ENCODE results near the gene CNOT10.

CNOT10 gene

DNA sequence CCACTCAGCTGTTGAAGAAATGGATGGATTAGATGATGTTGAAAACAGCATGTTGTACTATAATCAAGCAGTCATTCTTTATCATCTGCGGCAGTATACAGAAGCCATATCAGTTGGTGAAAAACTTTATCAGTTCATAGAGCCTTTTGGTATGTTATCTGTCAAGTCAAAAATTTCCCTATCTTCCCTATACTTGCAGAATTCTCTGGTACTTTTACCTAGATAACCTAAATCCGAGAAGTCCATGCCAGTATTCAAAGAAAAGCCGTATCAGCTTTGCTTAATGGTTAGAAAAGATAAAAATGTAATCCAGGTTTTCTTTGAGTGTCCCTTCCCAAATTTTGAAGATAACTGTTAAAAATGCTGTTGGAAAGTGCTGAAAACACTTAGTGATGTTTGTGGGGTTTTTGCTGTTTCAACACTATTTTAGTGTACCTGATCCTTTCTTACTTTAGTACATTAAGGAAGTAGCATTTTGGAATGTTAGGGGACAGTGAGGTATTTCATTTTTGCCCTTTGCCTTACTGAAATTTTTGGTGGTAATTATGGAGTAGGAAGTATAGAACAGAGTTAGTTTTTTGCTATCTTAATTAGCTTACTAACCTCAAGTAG, 23.8 kb downstream of the CNOT10 start:
- Histone ChIP-seq H3K9me2 (replicated peaks; ENCODE audit: insufficient read depth, low read length) (no peaks in the 10 kb centered on the region), H3K4me3 (ENCODE audit: insufficient read depth, low read length, poor library complexity, severe bottlenecking) (no peak overlapping the region), H3K9me3 (ENCODE audit: insufficient read depth, low read length) (no peaks in the 10 kb centered on the region), H3K79me2 (ENCODE audit: insufficient read depth, low read length) (peaks cover 18% of the 10 kb centered on the region; the same call in 1 of the 2 replicates), H3K27ac (ENCODE audit: low read depth, low read length) (no peak overlapping the region), H3K36me3 (ENCODE audit: low read length) (peaks cover 38% of the 10 kb centered on the region; the same call in 1 of the 2 replicates), H3F3A (ENCODE audit: insufficient read depth) (peaks cover 4% of the 10 kb centered on the region; the same call in 1 of the 2 replicates), H3K4me2 (ENCODE audit: low read depth, low read length, poor library complexity, severe bottlenecking) (no peak overlapping the region), H3K9ac (ENCODE audit: low read length) (no peak overlapping the region), H4K20me1 (ENCODE audit: low read depth, low read length) (no peaks in the 10 kb centered on the region), H3K27me3 (ENCODE audit: low read length) (no peaks in the 10 kb centered on the region), H2AFZ (ENCODE audit: low read depth, low read length, severe bottlenecking) (no peak overlapping the region)
- TF ChIP-seq EZH2phosphoT487 (conservative IDR thresholded peaks at IDR 0.05; ENCODE audit: low read length), result no peak
- TF ChIP-seq, protein P1, sequence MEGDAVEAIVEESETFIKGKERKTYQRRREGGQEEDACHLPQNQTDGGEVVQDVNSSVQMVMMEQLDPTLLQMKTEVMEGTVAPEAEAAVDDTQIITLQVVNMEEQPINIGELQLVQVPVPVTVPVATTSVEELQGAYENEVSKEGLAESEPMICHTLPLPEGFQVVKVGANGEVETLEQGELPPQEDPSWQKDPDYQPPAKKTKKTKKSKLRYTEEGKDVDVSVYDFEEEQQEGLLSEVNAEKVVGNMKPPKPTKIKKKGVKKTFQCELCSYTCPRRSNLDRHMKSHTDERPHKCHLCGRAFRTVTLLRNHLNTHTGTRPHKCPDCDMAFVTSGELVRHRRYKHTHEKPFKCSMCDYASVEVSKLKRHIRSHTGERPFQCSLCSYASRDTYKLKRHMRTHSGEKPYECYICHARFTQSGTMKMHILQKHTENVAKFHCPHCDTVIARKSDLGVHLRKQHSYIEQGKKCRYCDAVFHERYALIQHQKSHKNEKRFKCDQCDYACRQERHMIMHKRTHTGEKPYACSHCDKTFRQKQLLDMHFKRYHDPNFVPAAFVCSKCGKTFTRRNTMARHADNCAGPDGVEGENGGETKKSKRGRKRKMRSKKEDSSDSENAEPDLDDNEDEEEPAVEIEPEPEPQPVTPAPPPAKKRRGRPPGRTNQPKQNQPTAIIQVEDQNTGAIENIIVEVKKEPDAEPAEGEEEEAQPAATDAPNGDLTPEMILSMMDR (IDR thresholded peaks at IDR 0.05; ENCODE audit: insufficient read depth, low read length, poor library complexity, severe bottlenecking), result no peak

DNA sequence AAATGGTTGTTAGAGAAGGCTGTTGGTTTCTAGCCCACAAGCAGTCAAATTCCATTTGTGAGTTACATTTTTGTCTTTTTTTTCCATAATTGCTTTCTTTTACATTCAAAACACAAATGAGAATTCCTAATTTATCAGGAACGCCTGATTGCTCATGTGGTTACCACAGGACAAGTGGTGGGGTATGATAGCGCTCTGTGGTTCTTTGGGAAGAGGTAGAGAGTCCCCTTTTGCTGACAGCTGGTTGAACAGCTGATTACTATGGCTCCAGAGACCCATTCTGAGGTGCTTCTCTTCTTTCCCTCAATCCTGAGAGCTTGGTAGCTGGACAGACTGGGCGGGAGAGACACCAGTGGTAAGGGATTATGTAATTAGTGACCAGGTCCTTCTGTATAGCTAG, 24.4 kb downstream of the CNOT10 start:
- H3K4me3 ChIP-seq (ENCODE audit: insufficient read depth, low read length, poor library complexity, severe bottlenecking), result no peak overlapping the region
- TF ChIP-seq EZH2phosphoT487 (conservative IDR thresholded peaks at IDR 0.05; ENCODE audit: low read length), result no peak
- TF ChIP-seq, protein P1 (IDR thresholded peaks at IDR 0.05; ENCODE audit: insufficient read depth, low read length, poor library complexity, severe bottlenecking), result no peak
- peaks cover 1% of the 10 kb centered on the region; the same call in 1 of the 2 replicates for H3F3A ChIP-seq (ENCODE audit: insufficient read depth)
- H4K20me1 ChIP-seq (ENCODE audit: low read depth, low read length), result no peaks in the 10 kb centered on the region
- no peak overlapping the region for H3K27ac ChIP-seq (ENCODE audit: low read depth, low read length)
- no peak overlapping the region for H3K4me2 ChIP-seq (ENCODE audit: low read depth, low read length, poor library complexity, severe bottlenecking)
- H3K9me3 ChIP-seq (ENCODE audit: insufficient read depth, low read length), result no peaks in the 10 kb centered on the region
- peaks cover 17% of the 10 kb centered on the region; the same call in 1 of the 2 replicates for H3K79me2 ChIP-seq (ENCODE audit: insufficient read depth, low read length)
- H3K36me3 ChIP-seq (ENCODE audit: low read length), result peaks cover 39% of the 10 kb centered on the region; the same call in 1 of the 2 replicates
- no peaks in the 10 kb centered on the region for H3K27me3 ChIP-seq (ENCODE audit: low read length)
- no peak overlapping the region for H3K9ac ChIP-seq (ENCODE audit: low read length)
- no peak overlapping the region for H2AFZ ChIP-seq (ENCODE audit: low read depth, low read length, severe bottlenecking)
- H3K9me2 ChIP-seq (replicated peaks; ENCODE audit: insufficient read depth, low read length), result no peaks in the 10 kb centered on the region

DNA sequence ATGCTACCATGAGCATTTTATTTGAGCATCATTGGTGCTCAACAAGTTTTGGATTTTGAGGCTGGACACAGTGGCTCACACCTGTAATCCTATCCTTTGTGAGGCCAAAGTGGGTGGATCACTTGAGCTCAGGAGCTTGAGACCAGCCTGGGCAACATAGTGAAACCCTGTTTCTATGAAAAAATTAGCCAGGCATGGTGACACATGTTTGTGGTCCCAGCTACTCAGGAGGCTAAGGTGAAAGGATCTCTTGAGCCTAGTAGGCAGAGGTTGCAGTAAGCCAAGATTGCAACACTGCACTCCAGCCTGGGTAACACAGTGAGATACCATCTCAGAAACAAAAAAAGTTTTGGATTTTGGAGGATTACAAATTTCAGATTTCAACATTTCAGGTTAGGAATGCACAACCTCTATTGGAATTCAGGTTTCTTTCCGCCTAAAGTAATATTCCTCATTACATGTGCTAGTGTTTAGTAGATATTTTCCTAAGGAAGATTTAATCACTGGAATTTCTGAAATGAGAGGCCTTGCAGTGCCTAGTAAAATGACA, 27.6 kb downstream of the CNOT10 start:
- no peak overlapping the region for H3K4me3 ChIP-seq (ENCODE audit: insufficient read depth, low read length, poor library complexity, severe bottlenecking)
- H3K27ac ChIP-seq (ENCODE audit: low read depth, low read length), result no peak overlapping the region
- H3F3A ChIP-seq (ENCODE audit: insufficient read depth), result no peaks in the 10 kb centered on the region
- H3K9me3 ChIP-seq (ENCODE audit: insufficient read depth, low read length), result no peaks in the 10 kb centered on the region
- H2AFZ ChIP-seq (ENCODE audit: low read depth, low read length, severe bottlenecking), result no peak overlapping the region
- no peak overlapping the region for H3K9ac ChIP-seq (ENCODE audit: low read length)
- H3K4me2 ChIP-seq (ENCODE audit: low read depth, low read length, poor library complexity, severe bottlenecking), result no peak overlapping the region
- H3K36me3 ChIP-seq (ENCODE audit: low read length), result peaks cover 33% of the 10 kb centered on the region
- H3K27me3 ChIP-seq (ENCODE audit: low read length), result no peaks in the 10 kb centered on the region
- no peaks in the 10 kb centered on the region for H4K20me1 ChIP-seq (ENCODE audit: low read depth, low read length)
- no peaks in the 10 kb centered on the region for H3K9me2 ChIP-seq (replicated peaks; ENCODE audit: insufficient read depth, low read length)
- H3K79me2 ChIP-seq (ENCODE audit: insufficient read depth, low read length), result no peaks in the 10 kb centered on the region
- TF ChIP-seq, protein P1 (IDR thresholded peaks at IDR 0.05; ENCODE audit: insufficient read depth, low read length, poor library complexity, severe bottlenecking), result no peak
- no peak for TF ChIP-seq EZH2phosphoT487 (conservative IDR thresholded peaks at IDR 0.05; ENCODE audit: low read length)
